ENCODE measurements around the gene ATF6.
"Not testable (repeated sequence)": the region's sequence is repeated elsewhere in the genome, so short reads cannot be mapped to it uniquely, and the experiment has no call there.

Gene ATF6

GRCh38 chr1:161781995-161782394, 15.9 kb downstream of the ATF6 start:
- DNase-seq (ENCODE audit: low spot score) = no peak

- DNase-seq (ENCODE audit: low spot score) = no peak
These were observed 16.8 kb downstream of the ATF6 start for GRCh38 chr1:161782886-161783285.

GRCh38 chr1:161784968-161785367, 18.8 kb downstream of the ATF6 start:
- peak; percentile 58 for DNase-seq (ENCODE audit: low spot score)

- no peak for DNase-seq (ENCODE audit: low spot score)
These were observed 21.2 kb downstream of the ATF6 start for GRCh38 chr1:161787355-161787754.

- no peak for DNase-seq (ENCODE audit: low spot score)
These were observed 24.6 kb downstream of the ATF6 start for GRCh38 chr1:161790587-161791317.

GRCh38 chr1:161791904-161792655, 26.0 kb downstream of the ATF6 start:
- no peak for DNase-seq (ENCODE audit: low spot score)

GRCh38 chr1:161792740-161793139, 26.6 kb downstream of the ATF6 start:
- DNase-seq (ENCODE audit: low spot score) = peak; percentile 71

GRCh38 chr1:161799792-161800191, 33.7 kb downstream of the ATF6 start:
- no peak for DNase-seq (ENCODE audit: low spot score)

- DNase-seq (ENCODE audit: low spot score) = peak; percentile 6
These were observed 35.8 kb downstream of the ATF6 start for GRCh38 chr1:161801955-161802354.

- no peak for DNase-seq (ENCODE audit: low spot score)
These were observed 37.1 kb downstream of the ATF6 start for GRCh38 chr1:161803181-161803580.

GRCh38 chr1:161805399-161806197, 39.5 kb downstream of the ATF6 start:
- DNase-seq (ENCODE audit: low spot score) = peak; percentile 10

- not testable (repeated sequence) for DNase-seq (ENCODE audit: low spot score)
These were observed 43.1 kb downstream of the ATF6 start for GRCh38 chr1:161809202-161809601.

- DNase-seq (ENCODE audit: low spot score) = not testable (repeated sequence)
These were observed 43.5 kb downstream of the ATF6 start for GRCh38 chr1:161809656-161810055.

- DNase-seq (ENCODE audit: low spot score) = no peak
These were observed 44.7 kb downstream of the ATF6 start for GRCh38 chr1:161810780-161811179.

- DNase-seq (ENCODE audit: low spot score) = no peak
These were observed 50.1 kb downstream of the ATF6 start for GRCh38 chr1:161816201-161816600.

GRCh38 chr1:161817176-161817730, 51.1 kb downstream of the ATF6 start:
- no peak for DNase-seq (ENCODE audit: low spot score)

- DNase-seq (ENCODE audit: low spot score) = no peak
These were observed 54.8 kb downstream of the ATF6 start for GRCh38 chr1:161820914-161821313.

GRCh38 chr1:161824618-161825017, 58.5 kb downstream of the ATF6 start:
- no peak for DNase-seq (ENCODE audit: low spot score)

- DNase-seq (ENCODE audit: low spot score) = no peak
These were observed 59.7 kb downstream of the ATF6 start for GRCh38 chr1:161825831-161826230.

- no peak for DNase-seq (ENCODE audit: low spot score)
These were observed 60.4 kb downstream of the ATF6 start for GRCh38 chr1:161826478-161826877.

- DNase-seq (ENCODE audit: low spot score) = no peak
These were observed 61.7 kb downstream of the ATF6 start for GRCh38 chr1:161827786-161828185.

- DNase-seq (ENCODE audit: low spot score) = not testable (repeated sequence)
These were observed 66.3 kb downstream of the ATF6 start for GRCh38 chr1:161832299-161832907.
